ENCODE measurements around the gene GABRG3.

GRCh38 chr15:27491666-27492621, 521.0 kb downstream of the GABRG3 start:
- TF ChIP-seq POLR2AphosphoS5 (IDR thresholded peaks at IDR 0.05; ENCODE audit: low read depth, low read length) (no peak), POLR2A (IDR thresholded peaks at IDR 0.05; ENCODE audit: low read depth, low read length) (no peak), TAF1 (IDR thresholded peaks at IDR 0.05; ENCODE audit: low read depth, low read length) (no peak), SPI1 (IDR thresholded peaks at IDR 0.05; ENCODE audit: low read depth, low read length) (no peak)

Measured in GM12891 (cell line).